Heart right ventricle (tissue), 16 donors: ENCODE measurements around the gene PRELP. TPM values are rescaled to one million over a fixed set of nuclear protein-coding genes. Genes with fewer than 3 reads are reported as not detected.

ENCODE experiments used
- ATAC-seq, 8 donors: fragments of 200-7000 bp; cut with Tn5 transposase; one replicate each; pipeline ENCODE4 v1.9.1; 2020; ENCODE audit warnings: mild to moderate bottlenecking in 8 of 8, moderate library complexity in 8 of 8, moderate number of reproducible peaks in 1 of 8
- DNase-seq, 2 donors: peaks; one replicate each; pipeline ENCODE4 v3.0.0-alpha.2; 2020
- H3K27ac ChIP-seq, 10 donors: fragments of 200-600 bp; sonication (generic) in 2 of 10; one replicate each; pipeline versions ENCODE4 v1.5.0 to v1.8.0; 2020 to 2022; ENCODE audit warnings: mild to moderate bottlenecking in 3 of 10
- H3K27me3 ChIP-seq, 7 donors: fragments of 200-600 bp; one replicate each; pipeline ENCODE4 v1.8.0; 2021 to 2022; ENCODE audit warnings: mild to moderate bottlenecking in 2 of 7
- H3K36me3 ChIP-seq, 9 donors: fragments of 200-600 bp; sonication (generic) in 1 of 9; one replicate each; pipeline versions ENCODE4 v1.5.0 to v1.8.0; 2020 to 2022; ENCODE audit warnings: mild to moderate bottlenecking in 2 of 9
- H3K4me1 ChIP-seq, 9 donors: fragments of 200-600 bp; sonication (generic) in 1 of 9; one replicate each; pipeline versions ENCODE4 v1.5.0 to v1.8.0; 2020 to 2022; ENCODE audit warnings: mild to moderate bottlenecking in 4 of 9
- H3K4me3 ChIP-seq, 10 donors: fragments of 200-600 bp; sonication (generic) in 2 of 10; one replicate each; pipeline versions ENCODE4 v1.5.0 to v1.8.0; 2020 to 2022; ENCODE audit warnings: mild to moderate bottlenecking in 7 of 10, moderate library complexity in 2 of 10
- H3K9me3 ChIP-seq, 11 donors: fragments of 200-600 bp in 10 of 11; sonication (generic) in 2 of 11; one replicate each; pipeline versions ENCODE4 v1.5.0 to v1.8.0; 2013 to 2022; ENCODE audit warnings: mild to moderate bottlenecking in 2 of 11, control low read depth in 1 of 11, moderate library complexity in 1 of 11
- WGBS, 2 donors: extraction: QIAGEN DNeasy Blood & Tissue Kit; methylation state at CpG; one replicate each; pipeline ENCODE4 v1.1.7; 2013; ENCODE audit warnings: inconsistent platforms in 1 of 2; 5-methylcytosine and 5-hydroxymethylcytosine counted together
- intact Hi-C, 10 donors: fragments of 100-400 bp; cut with DNase I; formaldehyde crosslinking; loops; one replicate each; pipeline versions ENCODE4 v1.11.1 to v1.14.2; 2022
- polyA plus RNA-seq, 2 donors: library from polyadenylated mRNA; stranded (reverse); fragments of 200-250 nt; gene quantifications; one replicate each; pipeline ENCODE4 v1.2.3, GENCODE V29; 2013
- total RNA-seq, 10 donors: library from RNA; stranded (reverse); fragmentation: NEBNext Ultra II Directional in 3 of 10; extraction: Animal tissue kit (Norgen Biotek cat#: 25700) in 3 of 10; gene quantifications; one replicate each; pipeline versions ENCODE4 v1.2.1 to v1.2.4, GENCODE V29; 2021 to 2023
- TF ChIP-seq, protein P1 (sequence below), 9 donors: fragments of 200-600 bp; sonication (generic) in 2 of 9; IDR thresholded peaks; one replicate each; pipeline versions ENCODE4 v1.5.0 to v1.8.0; 2021 to 2022; ENCODE audit warnings: antibody characterized with exemption in 9 of 9, mild to moderate bottlenecking in 5 of 9, moderate library complexity in 1 of 9
- donor health status: Arrhythmogenic right ventricular cardiomyopathy.
- donor health status: ischemic (EF 13 %, LVEDD 7.1; RV severe dilation, severe dysfunction).
- donor health status: healthy with polysubstance abuse.
- donor health status: DM: no; HTN: yes; CAD: no.
- donor health status: DM: no; HTN: no; CAD: no.
- donor health status: ischemic (EF 25% LVEDD 6.9; RV normal size, moderate dysfunction).
- donor health status: ischemic (EF 25% LVEDD 5.7; RV mildly dilated, moderate dysfunction).
- donor health status: healthy.
- donor health status: DM: yes; HTN: yes; CAD: no.
- donor health status: Ischemic cardiomyopathy.
- donor health status: ischemic (EF 35%, LVEDD 5.7; RV mildly dilated, moderate dysfunction).
- donor health status: nonischemic (EF 11% LVEDD 7.7; RV severe dilation, severe dysfunction).
- donor health status: DM: yes; HTN: yes; CAD: no.
- donor health status: PGD.
- donor health status: ischemic (EF 29% LVEDD 5.4; RV normal size, mild dysfunction).
- donor health status: nonischemic (EF 23%, LVEDD 6.1; RV moderate dilation, normal function).

The PRELP gene
- total and polyA plus RNA-seq, 12 donors, result 3.3 to 37.1 (median 14.9) TPM

DNA sequence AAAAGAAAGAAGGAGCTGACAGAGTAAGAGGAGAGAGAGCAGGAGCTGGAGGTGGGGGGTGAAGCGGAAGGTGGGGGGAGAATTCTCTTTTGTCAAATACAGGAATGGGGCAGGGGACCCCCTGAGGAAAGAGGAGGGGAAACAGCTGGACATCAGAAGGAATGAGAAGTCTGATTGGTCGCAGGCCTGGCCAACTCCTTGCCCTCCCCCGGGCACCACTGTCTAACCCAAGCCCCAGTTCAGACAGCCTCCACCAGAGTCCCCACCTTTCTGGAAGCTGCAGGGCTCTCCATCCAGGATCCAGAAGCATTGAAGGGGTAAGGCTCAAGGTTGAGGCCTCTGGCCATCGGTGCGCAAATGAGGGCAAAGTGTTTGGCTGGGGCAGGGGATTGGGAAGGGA lies 18.3 kb downstream of the PRELP start, which contains the start of gene OPTC:
Gene OPTC (plus strand): TSS at position 253 of the 400 bp plus-strand sequence. CDS start 1,853 bp downstream, outside the sequence.
- DNase-seq (no peak), ATAC-seq (no peak)
- Histone ChIP-seq H3K4me3 (no peak within 1 kb of the TSS), H3K27ac (no peak within 1 kb of the TSS), H3K4me1 (no peaks in the 10 kb centered on the region), H3K9me3 (no peaks in the 10 kb centered on the region), H3K27me3 (no peaks in the 10 kb centered on the region), H3K36me3 (no peaks in the 10 kb centered on the region)
- intact Hi-C loops, result no loop called here
- TF ChIP-seq, protein P1, sequence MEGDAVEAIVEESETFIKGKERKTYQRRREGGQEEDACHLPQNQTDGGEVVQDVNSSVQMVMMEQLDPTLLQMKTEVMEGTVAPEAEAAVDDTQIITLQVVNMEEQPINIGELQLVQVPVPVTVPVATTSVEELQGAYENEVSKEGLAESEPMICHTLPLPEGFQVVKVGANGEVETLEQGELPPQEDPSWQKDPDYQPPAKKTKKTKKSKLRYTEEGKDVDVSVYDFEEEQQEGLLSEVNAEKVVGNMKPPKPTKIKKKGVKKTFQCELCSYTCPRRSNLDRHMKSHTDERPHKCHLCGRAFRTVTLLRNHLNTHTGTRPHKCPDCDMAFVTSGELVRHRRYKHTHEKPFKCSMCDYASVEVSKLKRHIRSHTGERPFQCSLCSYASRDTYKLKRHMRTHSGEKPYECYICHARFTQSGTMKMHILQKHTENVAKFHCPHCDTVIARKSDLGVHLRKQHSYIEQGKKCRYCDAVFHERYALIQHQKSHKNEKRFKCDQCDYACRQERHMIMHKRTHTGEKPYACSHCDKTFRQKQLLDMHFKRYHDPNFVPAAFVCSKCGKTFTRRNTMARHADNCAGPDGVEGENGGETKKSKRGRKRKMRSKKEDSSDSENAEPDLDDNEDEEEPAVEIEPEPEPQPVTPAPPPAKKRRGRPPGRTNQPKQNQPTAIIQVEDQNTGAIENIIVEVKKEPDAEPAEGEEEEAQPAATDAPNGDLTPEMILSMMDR (IDR thresholded peaks at IDR 0.05), result no peak
- WGBS, 2 donors, result 86 to 90% methylated on average over 5 of the region's 5 CpGs

DNA sequence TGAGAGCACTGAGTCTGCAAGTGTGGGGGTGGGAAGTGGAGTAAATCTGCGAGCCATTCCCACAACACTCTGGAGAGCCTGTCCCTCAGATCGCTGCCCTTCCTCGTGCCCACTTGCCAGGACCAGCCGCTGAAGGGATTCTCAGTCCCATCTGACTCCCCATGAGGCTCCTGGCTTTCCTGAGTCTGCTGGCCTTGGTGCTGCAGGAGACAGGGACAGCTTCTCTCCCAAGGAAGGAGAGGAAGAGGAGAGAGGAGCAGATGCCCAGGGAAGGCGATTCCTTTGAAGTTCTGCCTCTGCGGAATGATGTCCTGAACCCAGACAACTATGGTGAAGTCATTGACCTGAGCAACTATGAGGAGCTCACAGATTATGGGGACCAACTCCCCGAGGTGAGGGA lies 20.2 kb downstream of the PRELP start:
- DNase-seq (no peak), ATAC-seq (no peak)
- TF ChIP-seq, protein P1 (IDR thresholded peaks at IDR 0.05), result no peak
- Histone ChIP-seq H3K4me3 (no peak overlapping the region), H3K9me3 (no peaks in the 10 kb centered on the region), H3K4me1 (no peaks in the 10 kb centered on the region), H3K27me3 (no peaks in the 10 kb centered on the region), H3K27ac (no peak overlapping the region), H3K36me3 (no peaks in the 10 kb centered on the region)
- WGBS, 2 donors, result 80 to 86% methylated on average over 7 of the region's 7 CpGs
- intact Hi-C loops, result no loop called here

DNA sequence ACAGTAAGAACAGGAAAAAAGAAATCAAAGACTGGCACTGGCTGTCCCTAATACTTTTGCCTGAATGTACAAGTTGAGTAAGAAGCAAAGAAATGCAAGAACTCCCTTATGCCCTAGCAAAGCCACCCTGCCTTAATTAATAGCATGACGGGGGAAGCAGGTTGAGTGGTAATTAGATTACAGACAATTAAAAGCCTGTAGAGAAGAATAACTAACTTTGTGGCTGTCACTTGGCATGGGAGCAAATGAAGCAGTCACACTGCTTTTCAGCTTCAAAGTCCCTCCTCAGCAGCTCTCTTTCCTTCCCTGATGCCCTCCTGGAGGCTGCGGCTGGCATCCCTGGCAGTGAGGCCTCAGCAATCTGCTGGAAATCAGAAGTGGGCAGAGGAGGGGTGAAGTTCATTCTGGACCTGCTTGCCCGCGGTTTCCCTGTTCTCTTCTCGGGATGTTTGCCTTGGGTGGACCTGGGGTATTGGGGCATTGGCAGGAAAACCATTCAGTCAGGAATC lies 21.7 kb downstream of the PRELP start:
- TF ChIP-seq, protein P1 (IDR thresholded peaks at IDR 0.05), result no peak
- H3K27me3 ChIP-seq, result no peaks in the 10 kb centered on the region
- no peaks in the 10 kb centered on the region for H3K36me3 ChIP-seq
- H3K4me3 ChIP-seq, result no peak overlapping the region
- WGBS, 2 donors, result 90 to 95% methylated on average over 5 of the region's 5 CpGs
- DNase-seq, result no peak
- intact Hi-C loops, result no loop called here
- H3K4me1 ChIP-seq, result no peaks in the 10 kb centered on the region
- no peak overlapping the region for H3K27ac ChIP-seq
- H3K9me3 ChIP-seq, result no peaks in the 10 kb centered on the region
- no peak for ATAC-seq

GRCh38 chr1:203499643-203500278 lies 24.2 kb downstream of the PRELP start:
- no peak for DNase-seq
- TF ChIP-seq, protein P1 (IDR thresholded peaks at IDR 0.05), result no peak
- H3K36me3 ChIP-seq, result no peaks in the 10 kb centered on the region
- H3K27ac ChIP-seq, result no peak overlapping the region
- peaks cover 0 to 5% (median 5%) of the 10 kb centered on the region in 9 donors for H3K4me1 ChIP-seq
- ATAC-seq, result no peak
- H3K4me3 ChIP-seq, result no peak overlapping the region
- 93 to 97% methylated on average over 7 of the region's 7 CpGs for WGBS, 2 donors
- H3K9me3 ChIP-seq, result no peaks in the 10 kb centered on the region
- intact Hi-C loops, result loop anchor here in 6 of 10 donors (2.0 to 10.0 kb wide), 4 partner anchors 118 to 295 kb away; partner anchors contain the start of genes ZBED6 (in 1 of the 6) and ZC3H11A (in 1 of the 6)
- H3K27me3 ChIP-seq, result no peaks in the 10 kb centered on the region
